Hippocampal formation (tissue), 2 donors: ENCODE measurements around the gene CA5B.
"Not testable (repeated sequence)": the region's sequence is repeated elsewhere in the genome, so short reads cannot be mapped to it uniquely, and the experiment has no call there.

ENCODE experiments used
- DNase-seq, 2 donors: peaks; one replicate each; lab custom pipeline; 2025; lab: John Stamatoyannopoulos, UW

CA5B gene

GRCh38 chrX:15737959-15738902 lies at the start of gene CA5B:
TSS of gene CA5B (plus strand) at chrX:15738270. CDS start at chrX:15750024, 11,754 bp downstream.
- peak; percentile 55 to 81 for DNase-seq

GRCh38 chrX:15694941-15695451 lies 43.1 kb upstream of the CA5B start:
- DNase-seq = no peak

DNA sequence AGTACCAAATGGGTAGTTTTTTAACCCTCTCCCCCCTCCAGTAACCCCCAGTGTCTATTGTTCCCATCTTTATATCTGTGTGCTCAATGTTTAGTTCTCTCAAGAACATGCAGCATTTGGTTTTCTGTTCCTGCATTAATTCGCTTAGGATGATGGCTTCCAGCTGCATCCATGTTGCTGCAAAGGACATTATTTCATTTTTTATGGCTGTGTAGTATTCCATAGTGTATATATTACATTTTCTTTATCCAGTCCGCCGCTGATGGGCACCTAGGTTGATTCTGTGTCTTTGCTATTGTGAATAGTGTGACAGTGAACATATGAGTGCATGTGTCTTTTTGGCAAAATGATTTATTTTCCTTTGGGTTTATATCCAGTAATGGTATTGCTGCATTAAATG lies 41.6 kb upstream of the CA5B start:
- DNase-seq = no peak

- DNase-seq = no peak
Observed at GRCh38 chrX:15702488-15703371, 35.3 kb upstream of the CA5B start.

GRCh38 chrX:15703809-15704208 lies 34.3 kb upstream of the CA5B start:
- DNase-seq = not testable (repeated sequence)

DNA sequence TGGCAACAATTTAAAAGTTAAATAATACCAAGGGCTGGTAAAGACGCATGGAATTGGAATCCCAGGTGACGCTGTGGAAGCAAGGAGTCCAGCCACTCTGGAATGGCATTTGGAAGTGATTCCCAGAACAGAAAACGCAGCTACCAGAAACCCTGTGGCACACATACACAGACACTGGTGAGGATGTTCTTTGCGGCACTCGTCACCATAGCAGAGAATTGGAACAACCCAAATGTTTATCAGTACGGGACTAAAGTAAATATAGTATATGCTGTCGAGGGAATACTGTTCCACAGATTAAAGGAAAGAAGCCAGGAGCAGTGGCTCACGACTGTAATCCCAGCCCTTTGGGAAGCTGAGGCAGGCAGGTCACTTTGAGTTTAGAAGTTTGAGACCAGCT lies 33.8 kb upstream of the CA5B start:
- DNase-seq = not testable (repeated sequence)

GRCh38 chrX:15714529-15714928 lies 23.5 kb upstream of the CA5B start:
- DNase-seq = peak in 1 of 2 donors; percentile 1

DNA sequence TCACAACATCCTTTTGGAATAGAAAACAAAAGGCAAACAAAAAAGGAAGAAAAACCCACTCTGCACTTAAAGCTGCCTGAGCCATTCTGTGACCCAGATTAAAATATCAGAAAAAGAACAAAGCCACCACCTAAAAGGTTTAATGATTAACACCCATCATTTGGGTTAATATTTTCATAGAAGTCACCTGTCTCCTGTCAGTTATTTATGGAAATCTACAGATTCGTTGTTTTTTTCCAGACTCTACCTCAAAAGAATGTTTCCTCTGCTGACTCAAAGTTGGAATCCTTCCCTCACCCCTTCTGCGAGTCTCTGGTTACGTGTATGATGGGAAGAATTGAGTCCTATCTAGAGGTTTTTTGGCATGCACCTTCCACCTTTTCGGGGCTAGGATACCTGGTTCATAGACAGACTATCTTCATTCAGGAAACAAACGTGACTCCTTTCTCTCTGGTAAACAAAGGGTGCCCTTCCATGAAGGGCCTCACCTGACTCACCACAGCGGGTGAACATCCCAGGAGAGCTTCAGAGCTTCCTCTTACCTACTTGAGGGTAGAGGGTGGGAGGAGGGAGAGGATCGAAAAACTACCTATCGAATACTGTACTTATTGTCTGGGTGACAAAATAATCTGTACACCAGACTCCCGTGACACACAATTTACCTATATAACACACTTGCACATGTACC lies 19.6 kb upstream of the CA5B start:
- no peak for DNase-seq

DNA sequence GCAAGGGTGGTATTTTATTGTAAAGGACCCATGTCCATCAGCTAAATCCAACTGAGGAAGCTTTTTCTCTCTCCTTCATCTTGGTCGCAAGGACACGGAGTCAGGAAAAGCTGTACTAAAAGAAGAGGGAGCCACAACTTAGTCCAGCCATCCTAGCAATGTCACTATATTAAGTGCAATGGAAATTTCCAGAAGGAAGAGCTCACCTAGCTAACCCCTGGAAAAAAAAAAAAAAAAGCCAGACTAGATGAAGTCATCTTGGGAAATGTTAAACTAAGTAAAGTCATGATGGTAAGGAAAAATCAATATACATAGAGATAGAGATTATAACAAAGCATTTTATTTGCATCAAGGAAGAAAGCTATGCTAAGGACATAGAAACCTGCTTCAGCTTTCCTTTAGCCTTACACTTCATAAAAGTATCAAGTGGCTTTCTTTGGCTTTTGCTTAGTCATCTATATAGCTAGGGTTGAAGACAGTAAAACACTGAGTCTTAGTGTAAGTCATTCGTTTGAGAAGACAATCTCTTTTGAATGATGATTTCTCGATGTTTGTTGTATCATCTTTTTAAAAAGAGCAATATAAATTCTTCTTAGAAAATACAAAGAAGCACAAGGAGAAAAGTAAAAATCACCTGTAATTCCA lies 18.6 kb upstream of the CA5B start:
- DNase-seq = no peak

DNA sequence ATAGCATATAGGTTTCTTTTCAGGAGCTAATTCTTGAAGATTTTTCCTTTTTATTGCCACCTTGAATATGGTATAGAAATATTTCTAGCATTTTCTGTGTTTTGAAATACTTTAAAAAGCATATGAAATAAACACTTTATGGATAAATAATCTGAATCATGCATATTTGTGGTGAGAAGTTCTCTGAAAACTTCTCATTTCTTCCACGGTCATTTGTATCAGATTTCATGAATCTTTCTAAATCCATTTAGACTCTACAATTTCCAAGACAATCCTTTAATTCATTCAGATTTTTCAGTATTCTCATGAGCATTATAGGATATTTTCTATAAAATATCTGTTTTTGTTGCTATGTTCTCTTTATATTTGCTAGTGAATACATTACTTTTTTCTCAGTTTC lies 16.2 kb upstream of the CA5B start:
- DNase-seq = no peak

- no peak for DNase-seq
Observed at GRCh38 chrX:15723887-15724517, 14.1 kb upstream of the CA5B start.

- no peak for DNase-seq
Observed at GRCh38 chrX:15724911-15725310, 13.2 kb upstream of the CA5B start.

GRCh38 chrX:15731368-15731767 lies 6.7 kb upstream of the CA5B start:
- not testable (repeated sequence) for DNase-seq

DNA sequence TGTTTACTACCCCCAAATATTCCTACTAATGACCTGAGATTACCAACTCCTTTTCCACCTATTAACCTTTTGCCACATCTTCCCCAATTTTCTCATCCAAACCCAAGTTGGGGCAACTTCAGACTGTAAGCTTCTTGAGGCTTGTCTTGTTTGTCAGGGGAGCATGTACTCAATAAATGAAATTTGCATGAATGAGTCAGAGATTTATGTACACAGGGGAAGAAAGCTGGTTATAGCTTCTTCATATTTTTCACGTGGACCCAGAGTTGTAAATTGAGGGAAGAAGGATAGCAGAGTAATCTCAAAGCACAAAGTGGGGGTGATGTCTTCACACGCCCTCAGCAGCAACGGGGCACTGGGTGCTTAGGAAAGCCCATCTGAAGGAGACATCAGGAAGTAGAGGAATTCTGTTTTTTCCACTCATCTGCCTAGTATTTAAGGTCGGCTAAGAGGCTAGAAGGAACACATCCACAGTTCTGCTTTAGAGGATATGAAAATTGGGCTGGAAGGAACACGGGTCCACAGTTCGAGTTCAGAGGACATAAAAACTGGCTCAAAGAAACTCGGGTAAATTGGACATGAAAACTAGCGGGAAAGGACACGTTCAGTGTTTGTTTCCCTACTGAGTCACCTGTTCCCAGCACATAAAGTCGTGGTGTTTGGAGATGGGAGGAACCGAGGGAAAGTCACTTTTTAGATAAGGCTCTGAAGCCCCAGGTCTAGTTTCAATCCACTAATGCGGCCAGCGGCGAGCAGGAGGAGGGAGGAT lies 696 bp upstream of the CA5B start:
- no peak for DNase-seq

GRCh38 chrX:15739886-15740285 lies 1.8 kb downstream of the CA5B start:
- no peak for DNase-seq

DNA sequence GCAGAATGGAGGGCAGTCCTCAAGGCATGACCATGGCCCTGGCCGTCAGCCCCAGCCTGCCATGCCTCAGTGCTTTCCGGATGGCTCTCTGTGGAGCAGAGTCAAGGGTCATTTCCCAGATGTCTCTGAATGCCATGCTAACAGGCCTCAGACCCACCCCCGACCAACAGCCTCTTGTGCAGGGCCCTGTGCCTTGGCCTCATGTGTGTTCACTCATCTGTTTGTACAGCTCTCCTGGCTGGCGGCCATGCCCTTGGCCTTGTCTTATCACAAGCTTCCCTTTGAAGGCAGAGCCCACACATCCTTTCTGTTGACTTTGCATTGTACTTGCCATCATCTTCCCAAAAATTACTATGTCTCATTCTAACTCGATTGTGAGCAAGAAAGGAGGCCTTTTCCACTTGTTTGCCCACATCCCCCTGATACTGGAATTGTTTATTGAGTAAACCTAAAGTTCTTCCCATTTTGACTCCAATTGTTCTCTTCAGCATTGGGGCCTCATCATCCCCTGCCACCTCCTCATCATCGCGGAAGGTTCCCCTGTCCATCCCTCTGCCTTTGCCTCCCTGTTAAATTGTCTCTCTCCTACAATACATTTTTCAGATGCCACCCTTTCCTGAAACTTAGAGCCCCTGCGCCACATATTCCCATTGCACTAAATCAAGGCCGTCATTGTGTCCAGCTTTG lies 6.3 kb downstream of the CA5B start:
- no peak for DNase-seq

DNA sequence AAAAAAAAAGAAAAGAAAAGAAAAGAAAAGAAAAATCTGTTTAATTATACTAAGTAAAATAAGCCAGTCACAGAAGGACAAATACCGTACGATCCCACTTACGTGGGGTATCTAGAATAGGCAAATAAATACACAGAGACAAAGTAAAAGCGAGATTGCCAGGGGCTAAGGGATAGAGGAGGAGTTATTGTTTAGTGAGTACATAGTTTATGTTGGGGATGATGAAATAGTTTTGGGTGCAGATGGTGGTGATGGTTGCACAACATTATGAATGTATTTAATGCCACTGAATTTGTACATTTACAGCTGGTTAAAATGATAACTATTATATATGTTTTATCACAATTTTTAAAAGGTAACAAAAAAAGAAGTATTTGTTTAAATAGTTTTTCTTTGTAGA lies 7.1 kb downstream of the CA5B start:
- DNase-seq = no peak

DNA sequence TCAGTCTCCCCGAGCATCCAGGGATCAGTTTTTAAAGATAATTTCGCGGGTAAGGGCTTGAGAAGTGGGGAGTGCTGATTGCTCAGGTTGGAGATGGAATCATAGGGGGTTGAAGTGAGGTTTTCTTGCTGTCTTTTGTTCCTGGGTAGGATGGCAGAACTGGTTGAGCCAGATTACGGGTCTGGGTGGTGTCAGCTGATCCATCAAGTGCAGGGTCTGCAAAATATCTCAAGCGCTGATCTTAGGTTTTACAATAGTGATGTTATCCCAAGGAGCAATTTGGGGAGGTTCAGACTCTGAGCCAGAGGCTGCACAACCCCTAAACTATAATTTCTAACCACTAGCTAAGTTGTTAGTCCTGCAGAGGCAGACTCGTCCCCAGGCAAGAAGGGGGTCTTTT lies 8.6 kb downstream of the CA5B start:
- DNase-seq = not testable (repeated sequence)

- DNase-seq = no peak
Observed at GRCh38 chrX:15747626-15748173, 9.6 kb downstream of the CA5B start.
